GM12872 (cell line): ENCODE results near the gene MOV10.

Source experiments
- CTCF ChIP-seq: IDR thresholded peaks from 3 replicates; pipeline ENCODE4 v1.5.1; 2011; ENCODE audit warnings: low read depth, mild to moderate bottlenecking, low read length, moderate library complexity; ENCODE audit not compliant: insufficient read depth

MOV10 gene

DNA sequence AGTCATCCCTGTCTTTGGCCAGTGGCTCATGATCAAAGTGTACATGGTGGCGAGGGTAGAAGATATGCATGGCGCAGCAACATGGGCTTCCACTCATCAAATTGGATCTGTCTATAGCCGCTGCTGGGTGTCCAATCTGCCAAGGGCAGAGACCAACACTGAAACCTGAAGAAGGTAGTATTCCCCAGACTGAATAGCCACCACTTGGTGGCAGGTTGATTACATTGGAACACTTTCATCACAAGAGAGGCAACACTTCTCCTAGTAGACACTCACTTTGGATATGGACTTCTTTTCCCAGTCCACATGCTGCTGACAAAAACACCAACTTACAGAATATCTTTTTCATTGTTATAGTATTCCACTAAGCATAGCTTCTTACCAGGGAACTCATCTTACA is 63.1 kb downstream of the MOV10 start:
- TF ChIP-seq CTCF = no peak

DNA sequence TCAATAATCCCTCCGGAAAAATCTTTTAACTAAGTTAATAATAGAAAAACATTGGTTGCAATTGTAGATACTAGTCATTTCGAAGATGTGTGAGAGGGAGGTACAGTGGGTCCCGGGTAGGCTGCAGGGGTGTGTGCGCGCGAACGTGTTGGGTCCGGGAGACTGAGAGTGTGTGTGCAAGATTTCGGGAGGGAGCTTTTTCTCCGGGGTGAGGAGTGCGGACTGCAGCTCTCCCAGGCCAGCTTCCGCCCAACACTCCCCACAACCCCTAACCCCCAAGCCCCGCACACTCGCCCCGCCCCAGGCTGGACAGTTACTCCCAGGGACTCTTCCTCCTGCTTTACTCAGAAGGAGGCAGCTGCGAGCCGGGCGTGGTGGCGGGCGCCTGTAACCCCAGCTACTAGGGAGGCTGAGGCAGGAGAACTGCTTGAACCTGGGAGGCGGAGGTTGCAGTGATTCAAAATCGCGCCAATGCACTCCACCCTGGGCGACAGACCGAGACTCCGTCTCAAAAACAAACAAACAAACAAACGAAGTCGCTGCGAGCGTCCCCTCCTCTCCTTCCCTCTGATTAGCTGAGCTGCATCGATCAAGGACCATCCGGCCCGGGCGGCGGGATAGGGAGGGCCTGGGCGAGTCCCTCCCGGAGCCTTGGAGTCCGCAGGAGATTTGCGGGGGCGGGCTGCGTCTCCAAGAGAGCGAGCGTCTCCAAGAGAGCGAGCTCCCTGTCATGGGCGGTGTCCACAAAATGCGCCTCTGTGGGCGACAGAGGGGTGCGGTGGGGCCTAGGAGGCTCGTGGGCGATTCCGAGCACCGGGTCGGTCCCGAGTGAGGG is 68.9 kb downstream of the MOV10 start:
- no peak for TF ChIP-seq CTCF

GRCh38 chr1:112744009-112744578 is 69.6 kb downstream of the MOV10 start:
- TF ChIP-seq CTCF = no peak

DNA sequence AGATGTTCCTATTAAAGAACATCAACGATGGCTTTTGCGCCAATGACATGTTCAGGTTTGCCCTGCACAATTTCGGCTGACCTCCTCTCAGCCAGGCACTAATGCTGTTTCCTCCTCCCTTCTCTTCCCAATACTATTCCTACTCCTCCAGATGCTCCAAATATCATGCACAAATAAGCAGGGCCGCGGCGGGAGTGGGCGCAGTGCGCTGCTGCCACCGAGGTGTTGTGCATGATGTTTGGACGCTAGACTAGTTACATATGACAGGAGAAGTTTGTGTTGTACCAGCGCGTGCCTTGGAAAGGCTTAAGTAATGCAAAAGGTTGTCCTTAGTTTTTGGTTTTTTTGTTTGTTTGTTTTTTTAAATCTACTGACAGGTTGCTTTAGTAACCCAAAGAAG is 73.9 kb downstream of the MOV10 start:
- no peak for TF ChIP-seq CTCF
